ENCODE results near the gene GRIN3B.

GRIN3B gene

GRCh38 chr19:964761-965694, 35.2 kb upstream of the GRIN3B start:
- no peak for DNase-seq (ENCODE audit: low spot score)

- no peak for DNase-seq (ENCODE audit: low spot score)
These were observed 33.6 kb upstream of the GRIN3B start for GRCh38 chr19:966485-967088.

GRCh38 chr19:970695-971094, 29.5 kb upstream of the GRIN3B start:
- no peak for DNase-seq (ENCODE audit: low spot score)

- no peak for DNase-seq (ENCODE audit: low spot score)
These were observed 28.4 kb upstream of the GRIN3B start for GRCh38 chr19:971795-972194.

GRCh38 chr19:972281-972680, 27.9 kb upstream of the GRIN3B start:
- DNase-seq (ENCODE audit: low spot score): no peak

- DNase-seq (ENCODE audit: low spot score): no peak
These were observed 26.3 kb upstream of the GRIN3B start for GRCh38 chr19:973726-974563.

GRCh38 chr19:974564-975257, 25.5 kb upstream of the GRIN3B start:
- DNase-seq (ENCODE audit: low spot score): no peak

- DNase-seq (ENCODE audit: low spot score): peak; percentile 83
These were observed 23.7 kb upstream of the GRIN3B start for GRCh38 chr19:976476-976875.

- DNase-seq (ENCODE audit: low spot score): no peak
These were observed 23.2 kb upstream of the GRIN3B start for GRCh38 chr19:977058-977464.

GRCh38 chr19:979318-979741, 20.9 kb upstream of the GRIN3B start:
- no peak for DNase-seq (ENCODE audit: low spot score)

- DNase-seq (ENCODE audit: low spot score): no peak
These were observed 19.9 kb upstream of the GRIN3B start for GRCh38 chr19:980133-980998.

- peak; percentile 96 for DNase-seq (ENCODE audit: low spot score)
These were observed 17.6 kb upstream of the GRIN3B start for GRCh38 chr19:982567-983170.

GRCh38 chr19:984165-984967, 15.9 kb upstream of the GRIN3B start, which contains the start of gene WDR18:
TSS of gene WDR18 (plus strand) at chr19:984345. CDS start at chr19:984354, 9 bp downstream.
- peak; percentile 99 for DNase-seq (ENCODE audit: low spot score)

- no peak for DNase-seq (ENCODE audit: low spot score)
These were observed 14.1 kb upstream of the GRIN3B start for GRCh38 chr19:986083-986482.

- no peak for DNase-seq (ENCODE audit: low spot score)
These were observed 12.1 kb upstream of the GRIN3B start for GRCh38 chr19:988081-988480.

GRCh38 chr19:988510-988909, 11.7 kb upstream of the GRIN3B start:
- no peak for DNase-seq (ENCODE audit: low spot score)

GRCh38 chr19:989381-990081, 10.7 kb upstream of the GRIN3B start:
- DNase-seq (ENCODE audit: low spot score): no peak

- DNase-seq (ENCODE audit: low spot score): no peak
These were observed 10.1 kb upstream of the GRIN3B start for GRCh38 chr19:990119-990571.

GRCh38 chr19:990746-991145, 9.5 kb upstream of the GRIN3B start:
- no peak for DNase-seq (ENCODE audit: low spot score)

All from D341Med (cell line).